Coronary artery (tissue), 2 donors: ENCODE data around the gene PLCH2.

Source experiments
- DNase-seq: peaks from one replicate; pipeline ENCODE4 v3.0.0-alpha.2; 2017; ENCODE audit warnings: low spot score
- H3K27ac ChIP-seq, 2 donors: fragments of 200-600 bp; sonication (generic); one replicate each; pipeline ENCODE4 v1.5.1; 2016 to 2019
- H3K4me3 ChIP-seq: fragments of 200-600 bp; sonication (generic); 2 replicates; pipeline ENCODE4 v1.5.1; 2016; ENCODE audit warnings: mild to moderate bottlenecking, moderate library complexity
- CTCF ChIP-seq: fragments of 200-600 bp; sonication (generic); IDR thresholded peaks from one replicate; pipeline ENCODE4 v1.5.1; 2019; ENCODE audit warnings: antibody characterized with exemption

Gene PLCH2

GRCh38 chr1:2468041-2468472 lies 8.0 kb upstream of the PLCH2 start:
- Histone ChIP-seq H3K4me3 (no peak overlapping the region), H3K27ac (no peak overlapping the region)
- TF ChIP-seq CTCF, result no peak
- no peak for DNase-seq

GRCh38 chr1:2468540-2468939 lies 7.5 kb upstream of the PLCH2 start:
- no peak overlapping the region for H3K4me3 ChIP-seq
- no peak for TF ChIP-seq CTCF
- no peak overlapping the region for H3K27ac ChIP-seq
- no peak for DNase-seq

GRCh38 chr1:2469103-2469940 lies 6.8 kb upstream of the PLCH2 start:
- Histone ChIP-seq H3K27ac (no peak overlapping the region), H3K4me3 (no peak overlapping the region)
- TF ChIP-seq CTCF, result no peak
- DNase-seq, result no peak

GRCh38 chr1:2470290-2471158 lies 5.6 kb upstream of the PLCH2 start:
- TF ChIP-seq CTCF, result no peak
- Histone ChIP-seq H3K4me3 (no peak overlapping the region), H3K27ac (no peak overlapping the region)
- DNase-seq, result no peak

GRCh38 chr1:2471159-2471471 lies 5.0 kb upstream of the PLCH2 start:
- DNase-seq, result no peak
- Histone ChIP-seq H3K27ac (no peak overlapping the region), H3K4me3 (no peak overlapping the region)
- no peak for TF ChIP-seq CTCF

GRCh38 chr1:2471587-2472001 lies 4.5 kb upstream of the PLCH2 start:
- H3K4me3 ChIP-seq, result no peak overlapping the region
- no peak for TF ChIP-seq CTCF
- H3K27ac ChIP-seq, result no peak overlapping the region
- no peak for DNase-seq
